ENCODE data around the gene CELF4. TPM values are rescaled to one million over a fixed set of nuclear protein-coding genes. Genes with fewer than 3 reads are reported as not detected.

The CELF4 gene
- total and polyA plus RNA-seq, 10 donors = 0.46 to 3.5 (median 0.78) TPM

DNA sequence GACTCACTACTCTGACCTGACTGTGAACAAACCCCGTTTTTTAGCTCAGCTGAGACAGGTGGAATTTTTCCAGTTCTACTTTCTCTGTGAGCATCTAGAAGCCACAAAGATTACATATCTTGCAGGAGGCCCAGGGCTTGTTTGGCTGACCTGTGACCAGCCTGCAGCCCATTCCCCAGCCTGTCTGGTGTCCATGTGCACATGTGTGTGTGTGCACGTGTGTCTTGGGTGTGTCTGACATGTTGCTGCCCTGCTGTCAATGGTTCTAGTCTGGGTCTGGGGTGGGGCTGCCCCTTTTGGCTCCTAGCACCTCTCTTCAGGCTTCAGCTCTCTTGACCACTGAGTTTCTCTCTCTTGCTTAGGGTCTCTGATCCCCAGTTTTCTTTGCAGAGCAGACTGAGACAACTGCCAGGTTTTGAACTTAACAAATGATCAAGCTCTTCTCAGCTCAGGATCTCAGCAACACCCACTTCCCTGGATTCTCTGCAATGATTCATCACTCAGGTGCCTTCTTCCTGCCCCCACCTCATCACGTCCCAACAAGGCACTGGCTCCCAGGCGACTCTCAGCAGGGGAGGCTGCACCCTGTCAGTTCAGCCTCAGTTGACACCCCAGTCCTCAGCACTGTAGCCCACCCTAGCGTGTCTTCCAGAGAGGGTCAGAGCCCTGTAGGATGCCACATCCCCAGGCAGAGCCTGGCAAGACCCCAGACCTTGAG lies 130.3 kb downstream of the CELF4 start:
- H3K9me3 ChIP-seq = no peaks in the 10 kb centered on the region
- intact Hi-C loops (cut with DNase I; ENCODE audit: low total_unique reads) = no loop called here
- WGBS, 5 donors = 70 to 81% (median 72%) methylated on average over 4 to 5 of the region's 5 CpGs
- H3K4me3 ChIP-seq = no peak overlapping the region
- H3K27me3 ChIP-seq (replicated peaks in 1 of 7) = peaks cover 0 to 24% (median 0%) of the 10 kb centered on the region in 7 donors
- no peak for DNase-seq
- H3K27ac ChIP-seq = no peak overlapping the region
- TF ChIP-seq POLR2A (IDR thresholded peaks at IDR 0.05) = no peak
- TF ChIP-seq, protein P1, sequence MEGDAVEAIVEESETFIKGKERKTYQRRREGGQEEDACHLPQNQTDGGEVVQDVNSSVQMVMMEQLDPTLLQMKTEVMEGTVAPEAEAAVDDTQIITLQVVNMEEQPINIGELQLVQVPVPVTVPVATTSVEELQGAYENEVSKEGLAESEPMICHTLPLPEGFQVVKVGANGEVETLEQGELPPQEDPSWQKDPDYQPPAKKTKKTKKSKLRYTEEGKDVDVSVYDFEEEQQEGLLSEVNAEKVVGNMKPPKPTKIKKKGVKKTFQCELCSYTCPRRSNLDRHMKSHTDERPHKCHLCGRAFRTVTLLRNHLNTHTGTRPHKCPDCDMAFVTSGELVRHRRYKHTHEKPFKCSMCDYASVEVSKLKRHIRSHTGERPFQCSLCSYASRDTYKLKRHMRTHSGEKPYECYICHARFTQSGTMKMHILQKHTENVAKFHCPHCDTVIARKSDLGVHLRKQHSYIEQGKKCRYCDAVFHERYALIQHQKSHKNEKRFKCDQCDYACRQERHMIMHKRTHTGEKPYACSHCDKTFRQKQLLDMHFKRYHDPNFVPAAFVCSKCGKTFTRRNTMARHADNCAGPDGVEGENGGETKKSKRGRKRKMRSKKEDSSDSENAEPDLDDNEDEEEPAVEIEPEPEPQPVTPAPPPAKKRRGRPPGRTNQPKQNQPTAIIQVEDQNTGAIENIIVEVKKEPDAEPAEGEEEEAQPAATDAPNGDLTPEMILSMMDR (IDR thresholded peaks at IDR 0.05 in 8 of 11, conservative IDR thresholded peaks at IDR 0.05 in 3 of 11) = no peak
- TF ChIP-seq POLR2AphosphoS5 (IDR thresholded peaks at IDR 0.05) = no peak
- H3K4me1 ChIP-seq = peaks cover 0 to 5% (median 0%) of the 10 kb centered on the region in 6 donors
- no peaks in the 10 kb centered on the region for H3K36me3 ChIP-seq

- intact Hi-C loops (cut with DNase I; ENCODE audit: low total_unique reads) = no loop called here
- no peaks in the 10 kb centered on the region for H3K9me3 ChIP-seq
- no peak for DNase-seq
- H3K27ac ChIP-seq = no peak overlapping the region
- no peaks in the 10 kb centered on the region for H3K4me1 ChIP-seq
- H3K27me3 ChIP-seq (replicated peaks in 1 of 7) = peaks cover 0 to 24% (median 0%) of the 10 kb centered on the region in 7 donors
- H3K36me3 ChIP-seq = no peaks in the 10 kb centered on the region
- TF ChIP-seq POLR2A (IDR thresholded peaks at IDR 0.05) (no peak), POLR2AphosphoS5 (IDR thresholded peaks at IDR 0.05) (no peak)
- TF ChIP-seq, protein P1 (IDR thresholded peaks at IDR 0.05 in 8 of 11, conservative IDR thresholded peaks at IDR 0.05 in 3 of 11) = no peak
- H3K4me3 ChIP-seq = no peak overlapping the region
- 86 to 93% (median 88%) methylated on average over 13 of the region's 13 CpGs for WGBS, 5 donors
Measured at GRCh38 chr18:37434161-37434860, 131.3 kb downstream of the CELF4 start.

DNA sequence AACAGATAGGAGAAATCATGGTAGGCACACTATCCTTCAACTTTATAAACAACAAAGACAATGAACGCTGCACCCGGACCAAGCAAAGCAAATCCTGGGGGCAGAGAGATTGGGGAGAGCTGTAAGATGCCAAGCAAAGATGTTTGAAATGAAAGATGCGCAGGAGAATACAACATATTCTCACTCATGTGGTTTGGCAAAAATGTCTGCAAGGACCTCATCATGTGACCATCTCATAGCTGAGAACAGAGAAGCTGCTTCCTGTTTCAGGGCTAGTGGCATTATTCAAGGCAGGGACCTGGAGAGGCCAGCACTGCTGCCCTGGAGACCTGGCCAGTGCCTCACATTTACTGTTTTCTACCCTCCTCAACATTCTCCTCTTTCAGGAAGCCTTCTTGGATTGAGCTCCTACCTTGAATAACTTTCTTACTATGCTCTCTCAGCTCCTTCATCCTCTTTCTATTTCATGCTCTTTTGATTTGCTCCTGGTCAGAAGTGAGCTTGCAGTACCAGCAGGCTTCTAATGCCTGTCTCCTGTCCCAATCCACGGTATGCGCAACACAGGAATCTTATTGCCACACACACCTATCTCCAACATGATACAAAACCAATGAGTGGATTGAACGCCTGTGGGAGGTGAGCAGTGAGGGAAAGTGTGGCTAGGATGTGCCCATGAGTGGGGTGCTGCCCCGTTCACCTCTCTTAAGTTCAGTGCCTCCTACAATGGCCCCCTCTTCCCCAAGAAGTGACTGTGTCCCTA lies 133.0 kb downstream of the CELF4 start:
- WGBS, 5 donors = 89 to 95% (median 92%) methylated on average over 7 of the region's 7 CpGs
- Histone ChIP-seq H3K36me3 (no peaks in the 10 kb centered on the region), H3K4me1 (no peaks in the 10 kb centered on the region), H3K27me3 (replicated peaks in 1 of 7) (peaks cover 0 to 24% (median 0%) of the 10 kb centered on the region in 7 donors), H3K27ac (no peak overlapping the region), H3K9me3 (no peaks in the 10 kb centered on the region), H3K4me3 (no peak overlapping the region)
- no peak for DNase-seq
- no peak for TF ChIP-seq POLR2AphosphoS5 (IDR thresholded peaks at IDR 0.05)
- TF ChIP-seq, protein P1 (IDR thresholded peaks at IDR 0.05 in 8 of 11, conservative IDR thresholded peaks at IDR 0.05 in 3 of 11) = no peak
- no peak for TF ChIP-seq POLR2A (IDR thresholded peaks at IDR 0.05)
- intact Hi-C loops (cut with DNase I; ENCODE audit: low total_unique reads) = no loop called here

All from spleen (tissue), 11 donors.